Osteocyte (in vitro differentiated cells): ENCODE data around the gene TPPP. TPM values are rescaled to one million over a fixed set of nuclear protein-coding genes. Genes with fewer than 3 reads are reported as not detected.

ENCODE experiments used
- DNase-seq: peaks from one replicate; pipeline ENCODE4 v3.0.0; 2021; ENCODE audit warnings: mixed read lengths; ENCODE audit not compliant: unreplicated experiment; ENCODE audit errors: extremely low spot score
- H3K27ac Mint-ChIP-seq: one replicate; pipeline ENCODE4 v1.8.0; 2021; ENCODE audit warnings: mild to moderate bottlenecking, mixed read lengths; ENCODE audit not compliant: unreplicated experiment
- H3K27me3 Mint-ChIP-seq: one replicate; pipeline ENCODE4 v1.8.0; 2021; ENCODE audit warnings: mixed read lengths; ENCODE audit not compliant: unreplicated experiment
- H3K36me3 Mint-ChIP-seq: one replicate; pipeline ENCODE4 v1.8.0; 2021; ENCODE audit warnings: mixed read lengths; ENCODE audit not compliant: unreplicated experiment
- H3K4me1 Mint-ChIP-seq: one replicate; pipeline ENCODE4 v1.8.0; 2021; ENCODE audit warnings: mixed read lengths; ENCODE audit not compliant: unreplicated experiment
- H3K4me3 Mint-ChIP-seq: one replicate; pipeline ENCODE4 v1.8.0; 2021; ENCODE audit warnings: mild to moderate bottlenecking, moderate library complexity, mixed read lengths; ENCODE audit not compliant: unreplicated experiment
- H3K9me3 Mint-ChIP-seq: one replicate; pipeline ENCODE4 v1.8.0; 2021; ENCODE audit warnings: mixed read lengths; ENCODE audit not compliant: unreplicated experiment
- CTCF ChIP-seq: fragments of 200-600 bp; sonication (generic); IDR thresholded peaks from 2 replicates; pipeline ENCODE4 v1.5.0; 2021; ENCODE audit warnings: antibody characterized with exemption, mild to moderate bottlenecking, moderate library complexity
- total RNA-seq: library from RNA; stranded (reverse); gene quantifications from 2 replicates; pipeline ENCODE4 v1.2.1, GENCODE V29; 2021

TPPP gene
- total RNA-seq, 1 donor from 2014 or later, result 0.16 TPM

GRCh38 chr5:622359-622758, 70.8 kb downstream of the TPPP start:
- H3K9me3 Mint-ChIP-seq, result no peaks in the 10 kb centered on the region
- peaks cover 7% of the 10 kb centered on the region for H3K36me3 Mint-ChIP-seq
- H3K27ac Mint-ChIP-seq, result no peak overlapping the region
- no peak for TF ChIP-seq CTCF
- H3K4me1 Mint-ChIP-seq, result no peaks in the 10 kb centered on the region
- no peak for DNase-seq
- no peak overlapping the region for H3K4me3 Mint-ChIP-seq
- no peaks in the 10 kb centered on the region for H3K27me3 Mint-ChIP-seq

GRCh38 chr5:621341-621761, 71.8 kb downstream of the TPPP start:
- H3K27ac Mint-ChIP-seq, result no peak overlapping the region
- peaks cover 7% of the 10 kb centered on the region for H3K36me3 Mint-ChIP-seq
- no peak for TF ChIP-seq CTCF
- H3K4me3 Mint-ChIP-seq, result no peak overlapping the region
- no peaks in the 10 kb centered on the region for H3K27me3 Mint-ChIP-seq
- DNase-seq, result no peak
- no peaks in the 10 kb centered on the region for H3K4me1 Mint-ChIP-seq
- H3K9me3 Mint-ChIP-seq, result no peaks in the 10 kb centered on the region

GRCh38 chr5:620586-621180, 72.5 kb downstream of the TPPP start:
- H3K4me3 Mint-ChIP-seq, result no peak overlapping the region
- no peak for TF ChIP-seq CTCF
- no peak overlapping the region for H3K27ac Mint-ChIP-seq
- H3K27me3 Mint-ChIP-seq, result no peaks in the 10 kb centered on the region
- no peak for DNase-seq
- peaks cover 5% of the 10 kb centered on the region for H3K36me3 Mint-ChIP-seq
- peaks cover 1% of the 10 kb centered on the region for H3K9me3 Mint-ChIP-seq
- no peaks in the 10 kb centered on the region for H3K4me1 Mint-ChIP-seq

DNA sequence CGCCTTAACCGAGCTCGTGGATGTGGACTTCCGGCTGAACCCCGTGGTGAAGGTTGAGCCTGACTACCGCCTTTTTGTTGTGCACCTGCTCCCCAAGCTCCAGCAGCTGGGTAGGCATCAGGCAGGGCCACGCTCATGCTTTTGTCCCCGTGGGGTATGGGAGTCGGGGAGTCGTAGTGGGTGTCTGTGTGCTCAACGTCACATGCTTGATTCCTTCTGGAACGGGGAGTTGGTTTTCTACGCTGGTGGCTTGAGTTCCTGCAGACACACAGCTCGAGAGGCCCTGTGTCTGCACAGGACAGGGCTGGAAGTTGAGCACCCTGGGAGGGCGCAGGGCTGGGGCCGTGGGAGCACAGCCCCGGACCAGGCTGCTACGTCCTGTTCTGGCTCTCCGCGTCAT, 73.0 kb downstream of the TPPP start:
- no peak for TF ChIP-seq CTCF
- H3K4me3 Mint-ChIP-seq, result no peak overlapping the region
- no peak overlapping the region for H3K27ac Mint-ChIP-seq
- peak; percentile 63 for DNase-seq
- H3K36me3 Mint-ChIP-seq, result peaks cover 5% of the 10 kb centered on the region
- H3K9me3 Mint-ChIP-seq, result peaks cover 6% of the 10 kb centered on the region
- no peaks in the 10 kb centered on the region for H3K4me1 Mint-ChIP-seq
- no peaks in the 10 kb centered on the region for H3K27me3 Mint-ChIP-seq

DNA sequence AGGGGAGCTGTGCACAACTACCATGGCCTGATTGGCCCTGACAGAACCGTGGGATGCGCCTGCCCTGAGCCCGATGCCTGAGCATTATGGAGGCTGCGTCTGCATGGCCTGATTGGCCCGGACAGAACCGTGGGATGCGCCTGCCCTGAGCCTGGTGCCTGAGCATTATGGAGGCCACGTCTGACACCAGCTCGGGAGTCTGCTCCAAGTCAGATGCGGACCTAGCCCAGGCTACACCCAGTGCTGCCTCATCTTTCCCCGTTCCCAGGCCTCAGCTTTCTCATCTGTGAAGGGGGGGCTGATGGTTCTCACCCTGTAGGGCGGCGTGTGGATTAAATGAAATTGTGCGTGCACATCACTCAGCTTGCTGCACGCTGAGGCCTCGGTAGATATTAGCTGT, 73.7 kb downstream of the TPPP start:
- H3K36me3 Mint-ChIP-seq, result peaks cover 5% of the 10 kb centered on the region
- peaks cover 6% of the 10 kb centered on the region for H3K9me3 Mint-ChIP-seq
- H3K4me3 Mint-ChIP-seq, result no peak overlapping the region
- H3K4me1 Mint-ChIP-seq, result no peaks in the 10 kb centered on the region
- no peaks in the 10 kb centered on the region for H3K27me3 Mint-ChIP-seq
- peak; percentile 71 for DNase-seq
- no peak overlapping the region for H3K27ac Mint-ChIP-seq
- no peak for TF ChIP-seq CTCF
